Sigmoid colon (tissue), 4 donors: Measurements from ENCODE around the gene PPM1B.

Experiments used
- EP300 ChIP-seq, 4 donors: sonication (generic); formaldehyde crosslinking; IDR thresholded peaks; one replicate each; pipeline ENCODE4 v1.6.1; 2017; ENCODE audit warnings: antibody characterized with exemption in 4 of 4
- POLR2AphosphoS5 ChIP-seq, 4 donors: sonication (generic); formaldehyde crosslinking; IDR thresholded peaks; one replicate each; pipeline ENCODE4 v1.6.1; 2017; ENCODE audit warnings: antibody characterized with exemption in 4 of 4
- TF ChIP-seq, protein P1 (sequence below), 4 experiments: fragments of 450-650 bp in 3 of 4; fragments of 200-600 bp in 1 of 4; IDR thresholded peaks; one replicate each; pipeline ENCODE4 v1.5.1; 2016 to 2019; ENCODE audit warnings: antibody characterized with exemption in 4 of 4, mild to moderate bottlenecking in 3 of 4, moderate library complexity in 2 of 4

GRCh38 chr2:44168681-44169154 lies at the start of gene PPM1B:
- TF ChIP-seq, protein P1, sequence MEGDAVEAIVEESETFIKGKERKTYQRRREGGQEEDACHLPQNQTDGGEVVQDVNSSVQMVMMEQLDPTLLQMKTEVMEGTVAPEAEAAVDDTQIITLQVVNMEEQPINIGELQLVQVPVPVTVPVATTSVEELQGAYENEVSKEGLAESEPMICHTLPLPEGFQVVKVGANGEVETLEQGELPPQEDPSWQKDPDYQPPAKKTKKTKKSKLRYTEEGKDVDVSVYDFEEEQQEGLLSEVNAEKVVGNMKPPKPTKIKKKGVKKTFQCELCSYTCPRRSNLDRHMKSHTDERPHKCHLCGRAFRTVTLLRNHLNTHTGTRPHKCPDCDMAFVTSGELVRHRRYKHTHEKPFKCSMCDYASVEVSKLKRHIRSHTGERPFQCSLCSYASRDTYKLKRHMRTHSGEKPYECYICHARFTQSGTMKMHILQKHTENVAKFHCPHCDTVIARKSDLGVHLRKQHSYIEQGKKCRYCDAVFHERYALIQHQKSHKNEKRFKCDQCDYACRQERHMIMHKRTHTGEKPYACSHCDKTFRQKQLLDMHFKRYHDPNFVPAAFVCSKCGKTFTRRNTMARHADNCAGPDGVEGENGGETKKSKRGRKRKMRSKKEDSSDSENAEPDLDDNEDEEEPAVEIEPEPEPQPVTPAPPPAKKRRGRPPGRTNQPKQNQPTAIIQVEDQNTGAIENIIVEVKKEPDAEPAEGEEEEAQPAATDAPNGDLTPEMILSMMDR (IDR thresholded peaks at IDR 0.05) = no peak
- TF ChIP-seq EP300 (IDR thresholded peaks at IDR 0.05) (no peak), POLR2AphosphoS5 (IDR thresholded peaks at IDR 0.05) (peak; percentile 98 to 99 (median 99))
